Activated naive CD4-positive, alpha-beta T cell treated with anti-CD3 and anti-CD28 coated beads, Interleukin-2, amount 50 U/mL, for 24 hours (primary cell): ENCODE results near the gene RER1.

Experiments
- H3K27ac Mint-ChIP-seq: one replicate; pipeline ENCODE4 v1.8.0; 2021; ENCODE audit warnings: mild to moderate bottlenecking, mixed read lengths
- H3K27me3 Mint-ChIP-seq: one replicate; pipeline ENCODE4 v1.8.0; 2021; ENCODE audit warnings: mixed read lengths
- H3K36me3 Mint-ChIP-seq: one replicate; pipeline ENCODE4 v1.8.0; 2021; ENCODE audit warnings: mixed read lengths
- H3K4me1 Mint-ChIP-seq: one replicate; pipeline ENCODE4 v1.8.0; 2021; ENCODE audit warnings: mixed read lengths
- H3K4me3 Mint-ChIP-seq: one replicate; pipeline ENCODE4 v1.8.0; 2021; ENCODE audit warnings: mild to moderate bottlenecking, mixed read lengths
- H3K9me3 Mint-ChIP-seq: one replicate; pipeline ENCODE4 v1.8.0; 2021; ENCODE audit warnings: mixed read lengths

The RER1 gene

GRCh38 chr1:2350911-2351655, 40.6 kb upstream of the RER1 start:
- Mint-ChIP-seq H3K4me1 (no peaks in the 10 kb centered on the region), H3K36me3 (no peaks in the 10 kb centered on the region), H3K27ac (no peak overlapping the region), H3K27me3 (no peaks in the 10 kb centered on the region), H3K4me3 (no peak overlapping the region), H3K9me3 (no peaks in the 10 kb centered on the region)

- Mint-ChIP-seq H3K27me3 (no peaks in the 10 kb centered on the region), H3K4me3 (no peak overlapping the region), H3K4me1 (no peaks in the 10 kb centered on the region), H3K9me3 (no peaks in the 10 kb centered on the region), H3K27ac (no peak overlapping the region), H3K36me3 (no peaks in the 10 kb centered on the region)
Observed at GRCh38 chr1:2351723-2352122, 39.9 kb upstream of the RER1 start.

DNA sequence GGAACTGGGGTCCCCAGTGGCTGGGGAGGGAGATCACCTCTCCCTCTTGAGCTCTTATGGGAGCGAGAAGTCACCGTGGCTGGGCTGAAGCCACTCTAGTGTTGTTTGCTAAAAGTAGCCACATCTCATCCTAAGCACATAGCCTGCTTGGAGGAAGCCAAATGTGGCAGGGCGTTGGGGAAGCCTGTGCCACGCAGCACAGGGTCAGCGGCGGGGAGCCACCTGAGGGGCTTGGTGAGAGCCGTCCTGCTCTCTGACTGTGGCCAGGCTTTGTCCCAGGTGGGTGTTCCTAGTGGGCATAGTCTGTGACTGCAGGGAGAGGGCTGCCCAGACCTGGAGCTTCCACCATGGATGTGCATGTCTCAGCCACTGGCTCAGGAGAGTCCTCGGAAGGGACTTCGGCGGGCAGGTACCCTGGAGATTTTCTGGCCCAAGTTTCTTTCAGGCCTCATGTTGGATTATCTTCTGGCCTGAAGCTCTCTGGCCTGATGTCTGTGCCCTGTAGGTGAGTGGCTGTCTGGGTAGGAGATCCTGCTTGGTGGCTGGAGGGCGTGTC, 39.2 kb upstream of the RER1 start:
- no peak overlapping the region for H3K27ac Mint-ChIP-seq
- H3K4me1 Mint-ChIP-seq: no peaks in the 10 kb centered on the region
- no peaks in the 10 kb centered on the region for H3K27me3 Mint-ChIP-seq
- H3K36me3 Mint-ChIP-seq: no peaks in the 10 kb centered on the region
- no peaks in the 10 kb centered on the region for H3K9me3 Mint-ChIP-seq
- H3K4me3 Mint-ChIP-seq: no peak overlapping the region

DNA sequence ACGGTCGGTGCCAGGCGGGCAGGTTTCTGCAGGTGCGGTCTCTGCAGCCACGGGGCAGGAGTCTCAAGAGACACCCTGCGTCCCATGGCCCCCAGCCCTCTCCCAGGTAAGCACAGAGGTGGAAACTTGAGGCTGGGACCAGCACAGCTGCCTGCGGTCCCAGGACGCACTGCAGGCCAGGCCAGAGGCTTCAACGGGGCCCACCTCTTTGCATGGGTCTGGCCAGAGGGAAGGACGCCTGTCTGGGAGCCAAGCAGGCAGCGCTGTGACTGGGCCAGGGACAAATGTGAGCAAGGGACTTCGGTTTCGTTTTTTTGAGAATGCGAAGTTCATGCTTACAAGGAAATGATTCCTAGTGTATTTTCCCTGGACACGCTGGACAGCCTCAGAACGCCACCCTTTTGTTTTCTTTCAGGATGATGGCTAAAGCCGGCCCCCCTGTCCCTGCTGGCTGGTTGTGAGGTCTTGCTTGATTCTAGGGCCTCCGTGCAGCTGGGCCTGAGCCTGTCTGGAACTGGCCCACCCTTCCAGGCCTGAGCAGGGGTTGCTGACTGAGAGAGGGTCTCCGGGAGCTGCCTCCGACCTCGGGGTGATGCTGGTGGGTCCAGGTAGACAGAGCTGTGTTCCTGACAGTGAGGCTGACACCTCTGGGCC, 38.6 kb upstream of the RER1 start:
- Mint-ChIP-seq H3K4me1 (no peaks in the 10 kb centered on the region), H3K9me3 (no peaks in the 10 kb centered on the region), H3K4me3 (no peak overlapping the region), H3K27me3 (no peaks in the 10 kb centered on the region), H3K36me3 (no peaks in the 10 kb centered on the region), H3K27ac (no peak overlapping the region)

DNA sequence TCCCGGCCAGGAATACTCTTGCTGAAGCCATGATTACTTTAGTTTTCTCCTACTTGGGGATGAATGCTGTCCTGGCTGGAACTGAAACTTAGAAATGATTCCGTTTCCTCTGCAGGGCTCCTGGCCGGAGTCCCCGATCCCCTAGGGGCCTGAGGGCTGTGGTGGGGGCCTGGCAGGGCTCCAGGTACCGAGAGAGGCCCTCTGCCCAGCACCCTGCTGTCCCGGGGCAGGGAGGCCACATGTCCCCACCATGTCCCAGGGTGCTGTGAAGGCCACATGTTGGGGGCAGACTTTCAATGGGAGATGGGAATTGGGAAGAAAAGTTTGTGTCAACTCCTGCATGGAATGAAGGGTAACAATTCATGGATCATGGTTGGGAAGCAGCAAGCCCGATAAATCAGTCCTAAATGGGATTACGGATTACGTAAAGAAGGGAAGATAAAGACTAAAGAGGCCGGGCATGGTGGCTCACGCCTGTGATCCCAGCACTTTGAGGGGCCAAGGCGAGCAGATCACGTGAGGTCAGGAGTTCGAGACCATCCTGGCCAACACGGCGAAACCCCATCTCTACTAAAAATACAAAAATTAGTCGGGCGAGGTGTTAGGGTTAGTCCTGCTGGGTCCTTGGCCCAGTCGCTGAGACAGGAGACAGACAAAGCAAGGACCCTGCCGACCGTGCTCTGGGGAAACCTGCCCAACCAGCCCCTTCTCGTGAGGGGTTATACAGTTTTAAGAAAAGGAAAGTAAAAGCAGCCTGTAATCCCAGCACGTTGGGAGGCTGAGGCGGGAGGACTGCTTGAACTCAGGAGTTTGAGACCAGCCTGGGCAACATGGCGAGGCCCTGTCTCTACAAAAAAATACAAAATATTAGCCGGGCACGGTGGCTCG, 37.8 kb upstream of the RER1 start:
- Mint-ChIP-seq H3K9me3 (no peaks in the 10 kb centered on the region), H3K27me3 (no peaks in the 10 kb centered on the region), H3K36me3 (no peaks in the 10 kb centered on the region), H3K27ac (no peak overlapping the region), H3K4me1 (no peaks in the 10 kb centered on the region), H3K4me3 (no peak overlapping the region)

- no peaks in the 10 kb centered on the region for H3K4me1 Mint-ChIP-seq
- H3K27ac Mint-ChIP-seq: no peak overlapping the region
- no peaks in the 10 kb centered on the region for H3K9me3 Mint-ChIP-seq
- no peaks in the 10 kb centered on the region for H3K27me3 Mint-ChIP-seq
- no peak overlapping the region for H3K4me3 Mint-ChIP-seq
- H3K36me3 Mint-ChIP-seq: no peaks in the 10 kb centered on the region
Observed at GRCh38 chr1:2354511-2355372, 36.9 kb upstream of the RER1 start.

DNA sequence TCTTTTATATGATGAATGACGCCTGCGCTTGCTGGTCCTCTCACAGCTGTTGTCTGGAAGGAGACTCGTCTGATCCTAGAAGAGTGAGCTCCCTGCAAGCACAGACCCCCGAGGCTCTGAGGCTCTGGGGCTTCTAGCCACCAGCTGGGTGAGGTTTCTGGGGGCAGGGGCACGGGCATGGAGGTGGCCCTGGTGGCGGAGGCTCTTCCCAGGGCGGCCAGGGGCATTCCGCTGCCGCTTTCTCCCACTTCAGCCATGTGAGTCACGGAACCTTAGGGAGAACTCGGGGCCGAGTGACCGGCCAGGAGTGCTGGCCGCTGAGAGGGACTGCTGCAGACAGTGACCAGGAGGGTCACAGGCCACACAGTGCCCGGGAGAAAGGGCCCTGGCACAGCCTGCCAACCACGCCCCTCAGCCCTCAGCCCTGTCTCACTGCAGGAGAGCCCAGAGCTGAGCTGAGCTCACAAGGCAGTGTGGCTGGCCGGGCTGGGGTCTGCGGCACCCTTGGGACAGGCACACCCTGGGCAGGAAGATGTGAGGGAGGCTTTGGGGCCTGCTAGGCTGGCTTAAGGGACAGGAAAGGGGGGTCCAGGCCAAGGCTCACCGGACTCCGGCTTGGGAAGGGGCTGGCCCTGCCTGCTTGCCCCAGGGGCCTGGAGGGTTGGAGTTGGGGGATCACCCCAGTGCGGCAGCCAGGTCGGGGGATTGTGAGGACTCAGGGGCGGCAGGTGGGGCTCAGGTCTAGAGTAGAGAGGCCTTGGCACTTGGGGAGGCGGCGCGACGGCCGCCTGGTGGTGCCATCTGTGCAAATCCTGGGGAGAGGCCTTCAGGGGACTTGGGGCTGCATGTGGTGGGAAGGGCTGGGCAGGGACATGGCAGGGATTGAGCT, 36.0 kb upstream of the RER1 start:
- Mint-ChIP-seq H3K4me1 (no peaks in the 10 kb centered on the region), H3K4me3 (no peak overlapping the region), H3K27ac (no peak overlapping the region), H3K27me3 (no peaks in the 10 kb centered on the region), H3K9me3 (no peaks in the 10 kb centered on the region), H3K36me3 (peaks cover 2% of the 10 kb centered on the region)

DNA sequence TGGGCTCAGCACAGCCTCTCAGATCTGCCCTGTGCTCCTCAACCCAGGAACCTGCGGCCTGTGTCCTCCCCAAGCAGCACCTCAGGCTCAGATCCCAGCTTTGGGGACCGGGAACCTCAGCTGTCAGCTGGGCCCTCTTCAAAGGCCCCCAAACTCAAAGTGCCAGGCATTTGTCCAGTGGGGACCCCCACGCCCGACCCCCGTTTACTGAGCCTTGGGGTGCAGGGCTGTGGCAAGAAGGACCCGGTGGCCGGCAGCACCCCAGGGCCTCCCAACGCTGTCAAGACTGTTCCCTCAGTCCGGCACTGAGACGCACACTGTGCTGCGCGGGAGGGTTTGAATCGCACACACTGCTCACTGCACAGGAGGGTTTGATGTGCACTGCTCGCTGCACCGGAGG, 35.2 kb upstream of the RER1 start:
- H3K27ac Mint-ChIP-seq: no peak overlapping the region
- H3K36me3 Mint-ChIP-seq: peaks cover 2% of the 10 kb centered on the region
- no peak overlapping the region for H3K4me3 Mint-ChIP-seq
- no peaks in the 10 kb centered on the region for H3K27me3 Mint-ChIP-seq
- H3K9me3 Mint-ChIP-seq: no peaks in the 10 kb centered on the region
- no peaks in the 10 kb centered on the region for H3K4me1 Mint-ChIP-seq

GRCh38 chr1:2356911-2357845, 34.5 kb upstream of the RER1 start:
- no peak overlapping the region for H3K4me3 Mint-ChIP-seq
- H3K27ac Mint-ChIP-seq: no peak overlapping the region
- H3K4me1 Mint-ChIP-seq: no peaks in the 10 kb centered on the region
- H3K27me3 Mint-ChIP-seq: no peaks in the 10 kb centered on the region
- H3K9me3 Mint-ChIP-seq: no peaks in the 10 kb centered on the region
- peaks cover 4% of the 10 kb centered on the region for H3K36me3 Mint-ChIP-seq

DNA sequence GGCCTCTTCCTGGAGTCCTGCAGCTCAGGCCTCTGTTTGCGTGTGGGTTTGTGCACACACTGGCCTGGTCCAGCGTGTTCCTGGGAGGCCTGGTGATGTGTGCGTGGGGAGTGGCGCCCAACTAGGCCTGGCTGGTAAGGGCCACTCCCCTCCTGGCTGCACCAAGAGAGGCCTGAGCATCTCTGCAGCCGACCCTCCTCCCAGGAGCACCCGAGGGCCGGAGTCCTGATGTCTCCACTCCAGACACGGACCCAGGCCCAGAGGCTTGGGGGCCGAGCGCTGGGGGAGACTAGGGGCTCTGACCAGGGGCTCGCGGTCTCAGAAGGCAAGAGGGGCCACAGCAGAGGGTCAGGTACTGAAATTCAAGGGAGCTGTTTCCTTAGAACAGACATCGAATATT, 33.6 kb upstream of the RER1 start:
- Mint-ChIP-seq H3K27me3 (no peaks in the 10 kb centered on the region), H3K4me3 (no peak overlapping the region), H3K4me1 (no peaks in the 10 kb centered on the region), H3K36me3 (peaks cover 5% of the 10 kb centered on the region), H3K27ac (no peak overlapping the region), H3K9me3 (no peaks in the 10 kb centered on the region)

- peaks cover 8% of the 10 kb centered on the region for H3K36me3 Mint-ChIP-seq
- H3K4me3 Mint-ChIP-seq: no peak overlapping the region
- no peaks in the 10 kb centered on the region for H3K9me3 Mint-ChIP-seq
- H3K27me3 Mint-ChIP-seq: no peaks in the 10 kb centered on the region
- H3K4me1 Mint-ChIP-seq: no peaks in the 10 kb centered on the region
- H3K27ac Mint-ChIP-seq: no peak overlapping the region
Observed at GRCh38 chr1:2358651-2359640, 32.7 kb upstream of the RER1 start.

- Mint-ChIP-seq H3K36me3 (peaks cover 10% of the 10 kb centered on the region), H3K9me3 (no peaks in the 10 kb centered on the region)
Observed at GRCh38 chr1:2360588-2361364, 30.9 kb upstream of the RER1 start.

More at GRCh38 chr1:2360588-2361364, 30.9 kb upstream of the RER1 start:
- peak overlapping the region; percentile 62 for H3K27ac Mint-ChIP-seq
- no peaks in the 10 kb centered on the region for H3K4me1 Mint-ChIP-seq
- no peak overlapping the region for H3K4me3 Mint-ChIP-seq
- no peaks in the 10 kb centered on the region for H3K27me3 Mint-ChIP-seq
